Superior temporal gyrus (tissue), 1 donor: ENCODE measurements around the gene CDH11.

Experiments
- DNase-seq: peaks from one replicate; pipeline ENCODE4 v3.0.0-alpha.2; 2016; ENCODE audit errors: extremely low spot score

The CDH11 gene

GRCh38 chr16:65117811-65118448 is 3.9 kb downstream of the CDH11 start:
- peak; percentile 98 for DNase-seq

- peak; percentile 73 for DNase-seq
Observed at GRCh38 chr16:65116818-65117430, 4.9 kb downstream of the CDH11 start.

GRCh38 chr16:65116216-65116615 is 5.6 kb downstream of the CDH11 start:
- peak; percentile 54 for DNase-seq

GRCh38 chr16:65114527-65114926 is 7.3 kb downstream of the CDH11 start:
- no peak for DNase-seq

- no peak for DNase-seq
Observed at GRCh38 chr16:65113441-65113840, 8.4 kb downstream of the CDH11 start.

GRCh38 chr16:65111306-65111705 is 10.6 kb downstream of the CDH11 start:
- no peak for DNase-seq

GRCh38 chr16:65106757-65107156 is 15.1 kb downstream of the CDH11 start:
- DNase-seq: no peak

GRCh38 chr16:65105171-65105570 is 16.7 kb downstream of the CDH11 start:
- DNase-seq: no peak

- no peak for DNase-seq
Observed at GRCh38 chr16:65104471-65104870, 17.4 kb downstream of the CDH11 start.

- no peak for DNase-seq
Observed at GRCh38 chr16:65102326-65102725, 19.5 kb downstream of the CDH11 start.

GRCh38 chr16:65101009-65101408 is 20.9 kb downstream of the CDH11 start:
- no peak for DNase-seq

GRCh38 chr16:65099607-65100006 is 22.3 kb downstream of the CDH11 start:
- no peak for DNase-seq

- DNase-seq: no peak
Observed at GRCh38 chr16:65098916-65099315, 22.9 kb downstream of the CDH11 start.

GRCh38 chr16:65097296-65097695 is 24.6 kb downstream of the CDH11 start:
- no peak for DNase-seq

GRCh38 chr16:65095906-65096305 is 26.0 kb downstream of the CDH11 start:
- DNase-seq: no peak

GRCh38 chr16:65095090-65095728 is 26.7 kb downstream of the CDH11 start:
- DNase-seq: no peak

- DNase-seq: no peak
Observed at GRCh38 chr16:65094009-65094408, 27.9 kb downstream of the CDH11 start.

GRCh38 chr16:65083164-65083857 is 38.6 kb downstream of the CDH11 start:
- no peak for DNase-seq

- DNase-seq: no peak
Observed at GRCh38 chr16:65079549-65079948, 42.3 kb downstream of the CDH11 start.

- no peak for DNase-seq
Observed at GRCh38 chr16:65077181-65077580, 44.7 kb downstream of the CDH11 start.

- no peak for DNase-seq
Observed at GRCh38 chr16:65075877-65076276, 46.0 kb downstream of the CDH11 start.

- DNase-seq: peak; percentile 86
Observed at GRCh38 chr16:65071433-65072311, 50.2 kb downstream of the CDH11 start.
